CD4-positive, alpha-beta T cell treated with Interleukin-4 for 4 hours (primary cell): ENCODE data around the gene RNF169.

ENCODE experiments used
- DNase-seq: peaks from one replicate; pipeline ENCODE4 v3.0.0-alpha.2; 2020

The RNF169 gene

DNA sequence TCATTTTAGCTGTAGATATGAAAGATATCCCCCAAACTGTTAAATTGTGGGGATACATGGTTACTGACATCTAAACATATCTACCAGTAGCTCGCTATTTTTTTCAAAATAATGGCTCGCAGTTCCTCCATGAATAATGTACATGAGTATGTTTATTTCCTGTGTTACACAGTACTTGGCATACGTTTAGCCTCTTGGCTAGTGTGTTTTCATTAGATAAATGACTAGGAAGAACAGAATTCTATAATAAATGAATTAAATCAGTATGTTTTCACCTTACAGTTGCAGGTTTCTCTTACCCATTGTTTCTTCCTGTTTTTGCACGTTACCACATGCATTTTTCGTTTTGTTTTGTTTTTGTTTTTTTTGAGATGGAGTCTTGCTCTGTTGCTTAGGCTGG is 21.8 kb downstream of the RNF169 start:
- DNase-seq = no peak

DNA sequence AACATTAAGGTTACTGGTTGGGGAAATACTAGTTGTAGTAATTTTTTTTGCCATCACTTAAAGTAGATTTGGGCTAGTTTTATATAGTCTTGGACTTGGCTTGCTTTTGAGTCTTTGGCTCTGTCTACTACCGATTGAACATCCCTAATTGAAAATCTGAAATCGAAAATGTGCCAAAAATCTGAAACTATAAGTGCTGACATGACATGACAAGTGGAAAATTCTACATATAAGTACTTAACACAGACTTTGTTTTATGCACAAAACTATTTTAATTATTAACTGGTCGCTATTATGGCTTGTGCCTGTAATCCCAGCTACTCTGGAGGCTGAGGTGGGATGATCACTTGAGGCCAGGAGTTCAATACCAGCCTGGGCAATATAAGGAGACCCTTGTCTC is 22.5 kb downstream of the RNF169 start:
- no peak for DNase-seq

DNA sequence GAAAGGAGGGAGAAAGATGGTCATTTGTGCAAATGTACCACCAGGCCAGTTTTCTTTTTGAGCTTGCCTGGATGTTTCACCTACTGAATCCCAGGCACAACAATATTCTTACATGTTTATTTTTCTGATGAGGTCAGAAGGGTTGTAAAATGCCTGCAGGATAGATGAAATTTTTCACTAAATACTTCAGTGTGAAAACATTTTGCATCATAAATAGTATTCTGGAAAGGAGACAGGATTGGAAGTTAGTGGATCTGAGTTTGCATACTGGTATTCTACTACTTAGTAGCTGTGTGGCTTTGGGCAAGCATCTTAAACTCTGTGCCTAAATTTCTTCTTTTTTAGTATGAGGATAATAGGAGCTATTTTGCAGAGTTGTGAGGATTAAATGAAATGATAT is 24.8 kb downstream of the RNF169 start:
- no peak for DNase-seq

DNA sequence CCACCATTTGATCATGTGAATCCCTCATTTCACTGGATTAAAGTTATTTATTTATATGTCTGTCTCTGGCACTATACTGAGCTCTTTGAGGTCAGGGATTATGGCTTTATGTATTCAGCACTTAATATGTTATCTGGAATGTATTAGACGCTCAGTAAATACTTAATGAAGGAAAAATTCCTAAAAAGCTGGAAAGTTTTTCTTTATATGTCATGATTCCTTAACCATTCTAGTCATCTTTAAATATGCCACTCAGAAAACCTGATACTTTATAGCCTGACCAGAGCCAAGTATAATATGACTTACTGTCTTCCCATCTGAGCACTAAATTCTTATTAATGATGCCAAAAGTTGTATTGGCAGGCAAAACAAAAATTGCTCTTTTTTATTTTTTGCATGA is 27.1 kb downstream of the RNF169 start:
- no peak for DNase-seq

DNA sequence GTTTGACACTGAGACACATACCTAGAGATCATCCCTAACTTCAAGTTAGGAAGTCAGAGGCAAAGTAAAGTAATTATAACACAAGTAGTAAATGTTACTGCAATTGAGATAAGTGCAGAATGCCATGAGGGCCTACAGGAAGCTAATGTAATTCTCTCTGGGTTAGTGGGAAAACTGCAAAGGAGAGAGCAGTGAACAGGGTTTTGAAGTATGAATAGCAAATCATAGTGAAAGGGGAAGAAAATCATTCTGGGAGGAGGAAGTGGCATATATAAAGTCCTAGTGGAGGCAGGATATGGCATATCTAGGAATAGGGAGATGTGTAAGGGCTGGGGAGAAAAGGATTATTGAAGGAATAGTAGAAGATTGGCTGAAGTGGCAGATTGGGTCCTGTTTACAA is 27.9 kb downstream of the RNF169 start:
- DNase-seq = no peak

DNA sequence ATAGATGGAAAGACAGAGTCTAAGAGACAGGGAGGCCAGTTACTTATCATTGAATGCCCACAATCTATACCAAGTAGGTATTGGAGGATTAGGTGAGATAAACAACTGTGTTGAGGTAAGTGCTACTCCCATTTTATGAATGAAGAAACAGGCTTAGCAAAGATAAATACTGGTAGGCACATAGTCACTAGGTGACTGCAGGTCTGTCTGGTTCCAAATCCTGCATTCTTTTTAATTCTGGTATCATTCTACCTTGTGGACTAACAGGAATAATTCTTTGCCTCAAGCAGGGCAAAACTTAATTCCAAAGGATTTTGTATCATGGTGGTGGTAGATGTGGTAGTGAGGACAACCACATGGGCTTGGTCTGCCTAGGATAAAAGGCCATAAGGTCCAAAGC is 28.4 kb downstream of the RNF169 start:
- no peak for DNase-seq

DNA sequence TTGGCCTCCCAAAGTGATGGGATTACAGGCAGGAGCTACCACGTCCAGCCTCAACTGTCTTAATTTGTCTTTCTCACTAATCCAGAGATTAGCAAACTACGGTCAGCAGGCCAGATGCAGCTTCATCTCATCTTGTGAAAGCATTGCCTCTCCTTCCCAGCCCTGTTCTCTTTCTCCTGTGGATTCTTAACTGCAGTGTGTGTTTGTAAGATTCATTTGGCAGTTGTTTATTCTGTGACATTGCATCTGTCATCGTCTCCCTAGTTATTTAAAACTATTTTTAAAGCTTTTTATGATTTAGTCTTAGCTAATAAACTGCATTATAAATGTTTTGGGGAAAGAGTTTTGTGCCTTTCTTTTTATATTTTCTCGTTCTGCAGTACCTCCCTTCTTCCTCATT is 29.2 kb downstream of the RNF169 start:
- no peak for DNase-seq

DNA sequence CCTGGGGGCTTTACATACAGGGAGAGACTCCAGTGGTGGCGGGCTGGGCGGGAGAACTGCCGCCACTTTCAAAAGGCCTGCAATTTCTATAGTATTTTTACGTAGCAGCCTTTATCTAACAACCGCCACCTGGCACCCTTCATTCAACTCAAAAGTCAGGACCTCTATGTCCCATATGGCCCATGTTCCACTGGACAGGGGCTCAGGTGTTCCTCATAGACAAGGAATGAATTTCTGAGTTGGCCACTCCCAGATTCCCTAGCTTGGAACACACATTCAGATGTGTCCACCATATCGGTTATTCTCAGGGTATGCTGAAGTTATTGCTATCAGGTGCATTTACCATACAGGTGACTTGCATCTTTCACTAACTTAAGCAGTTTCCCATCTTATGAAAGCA is 29.9 kb downstream of the RNF169 start:
- DNase-seq = no peak

DNA sequence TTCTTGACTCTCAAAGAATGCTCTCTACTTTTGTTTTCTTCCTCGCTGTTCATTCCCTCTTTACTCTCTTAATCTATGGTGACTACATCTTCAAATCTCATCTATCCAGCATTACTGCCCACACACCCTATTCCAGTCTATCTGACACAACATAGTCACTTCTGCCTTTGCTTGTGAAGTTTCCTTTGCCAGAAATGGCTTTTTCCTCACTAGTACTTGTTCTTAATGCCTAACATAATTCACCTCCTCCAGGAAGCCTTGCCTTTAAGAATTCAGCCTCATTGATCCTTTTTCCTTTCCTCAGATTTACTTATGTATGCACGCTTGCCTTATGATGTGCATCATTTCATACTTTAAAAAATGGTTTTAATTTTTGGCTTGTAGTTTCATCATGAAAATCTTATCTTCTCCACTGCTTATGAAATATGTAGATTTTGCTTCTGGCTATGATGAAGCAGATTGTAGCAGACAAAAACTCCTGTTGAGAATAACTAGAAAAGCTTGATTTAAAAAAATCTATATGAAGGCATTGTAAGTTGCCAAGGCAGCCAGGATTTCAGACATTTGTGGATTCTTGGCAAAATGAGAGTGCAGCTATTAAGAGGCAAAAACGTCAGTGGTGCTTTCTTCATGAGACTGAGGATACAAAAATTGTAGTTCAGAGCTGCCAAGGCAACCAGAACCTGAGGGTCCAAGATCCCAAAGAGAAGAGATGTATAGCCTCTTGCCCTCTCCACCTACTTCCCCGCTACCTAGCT is 31.8 kb downstream of the RNF169 start:
- no peak for DNase-seq

DNA sequence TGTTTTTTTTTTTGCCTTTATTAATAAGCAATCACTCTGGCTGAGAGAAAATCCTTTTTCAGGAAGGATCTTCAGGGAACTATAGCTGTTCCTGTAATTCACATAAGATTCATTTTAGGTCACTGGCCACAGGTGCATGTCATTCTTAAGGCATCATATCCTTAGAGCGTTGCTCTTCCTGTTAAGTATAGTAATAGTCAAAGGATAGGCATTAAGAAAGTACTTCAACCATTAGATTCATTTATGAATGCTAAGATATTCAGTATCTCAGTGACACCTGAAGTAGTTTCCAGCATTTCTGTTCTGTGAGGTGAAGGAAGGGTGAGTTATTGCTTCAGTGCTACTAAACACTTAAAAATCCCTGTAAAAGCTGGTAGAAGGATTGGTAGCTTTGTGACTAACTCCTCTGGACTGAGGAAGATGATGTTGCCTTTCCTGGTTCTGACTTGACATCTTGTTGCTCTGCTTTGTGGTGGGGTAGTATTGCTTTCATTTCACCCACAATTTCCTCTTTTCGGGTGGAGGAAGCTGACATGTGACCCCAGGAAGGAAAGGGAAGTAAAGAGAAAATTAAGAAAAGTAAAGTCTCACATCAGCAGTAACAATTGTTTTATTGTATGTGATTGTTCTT is 34.7 kb downstream of the RNF169 start:
- peak; percentile 58 for DNase-seq

DNA sequence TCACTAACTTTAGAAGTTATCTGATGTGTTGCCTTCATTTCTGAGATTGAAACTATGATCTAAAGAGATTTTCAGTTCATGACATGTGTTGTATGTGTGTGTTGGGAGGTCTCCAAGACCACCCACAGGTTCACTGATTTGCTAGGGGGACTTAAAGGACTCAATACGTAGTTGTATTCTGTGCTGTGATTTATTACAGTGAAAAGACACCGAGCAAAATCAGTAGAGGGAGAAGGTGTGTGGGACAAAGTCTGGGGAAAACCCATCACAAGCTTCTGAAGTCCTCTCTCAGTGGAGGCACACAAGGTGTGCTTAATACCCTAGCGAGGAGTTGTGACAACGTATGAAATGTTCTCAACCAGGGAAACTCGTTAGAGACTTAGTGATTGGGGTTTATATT is 35.6 kb downstream of the RNF169 start:
- peak; percentile 5 for DNase-seq

DNA sequence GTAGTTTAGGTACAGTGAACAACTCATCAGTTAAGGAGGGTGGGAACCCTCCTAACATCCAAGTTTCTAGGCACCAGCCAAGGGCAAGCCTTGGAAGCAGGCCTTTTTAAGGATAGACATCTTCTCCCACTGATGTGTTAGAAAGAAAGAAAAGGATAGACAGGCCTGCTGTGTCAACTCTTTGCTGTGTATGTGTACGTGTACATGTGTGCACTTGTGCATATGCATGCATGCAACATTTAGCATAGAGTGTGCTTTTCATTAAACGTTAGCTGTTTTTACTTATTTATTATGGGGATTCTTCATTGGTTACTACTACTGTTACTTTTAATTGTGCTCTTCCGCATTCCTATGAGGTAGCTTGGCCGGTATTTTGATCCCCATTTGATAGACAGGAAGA is 36.1 kb downstream of the RNF169 start:
- no peak for DNase-seq

DNA sequence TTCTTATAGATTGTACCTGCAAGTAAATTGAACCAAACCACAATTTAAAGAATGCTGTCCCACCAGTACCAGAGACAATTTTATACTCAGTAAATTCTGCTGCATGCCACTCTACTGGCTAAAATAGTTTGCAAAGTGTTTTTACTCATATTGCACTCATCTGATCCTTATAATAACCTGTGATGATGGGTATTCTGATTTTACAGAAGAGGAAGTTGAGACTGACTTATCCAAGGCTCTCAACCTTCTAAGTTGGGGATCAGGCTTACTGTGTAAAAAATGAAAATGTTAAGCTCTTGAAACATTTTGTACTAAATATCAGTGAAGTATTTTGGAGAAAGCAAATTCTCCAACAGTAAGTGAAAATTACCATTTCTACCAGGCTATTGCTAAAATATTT is 37.9 kb downstream of the RNF169 start:
- no peak for DNase-seq

DNA sequence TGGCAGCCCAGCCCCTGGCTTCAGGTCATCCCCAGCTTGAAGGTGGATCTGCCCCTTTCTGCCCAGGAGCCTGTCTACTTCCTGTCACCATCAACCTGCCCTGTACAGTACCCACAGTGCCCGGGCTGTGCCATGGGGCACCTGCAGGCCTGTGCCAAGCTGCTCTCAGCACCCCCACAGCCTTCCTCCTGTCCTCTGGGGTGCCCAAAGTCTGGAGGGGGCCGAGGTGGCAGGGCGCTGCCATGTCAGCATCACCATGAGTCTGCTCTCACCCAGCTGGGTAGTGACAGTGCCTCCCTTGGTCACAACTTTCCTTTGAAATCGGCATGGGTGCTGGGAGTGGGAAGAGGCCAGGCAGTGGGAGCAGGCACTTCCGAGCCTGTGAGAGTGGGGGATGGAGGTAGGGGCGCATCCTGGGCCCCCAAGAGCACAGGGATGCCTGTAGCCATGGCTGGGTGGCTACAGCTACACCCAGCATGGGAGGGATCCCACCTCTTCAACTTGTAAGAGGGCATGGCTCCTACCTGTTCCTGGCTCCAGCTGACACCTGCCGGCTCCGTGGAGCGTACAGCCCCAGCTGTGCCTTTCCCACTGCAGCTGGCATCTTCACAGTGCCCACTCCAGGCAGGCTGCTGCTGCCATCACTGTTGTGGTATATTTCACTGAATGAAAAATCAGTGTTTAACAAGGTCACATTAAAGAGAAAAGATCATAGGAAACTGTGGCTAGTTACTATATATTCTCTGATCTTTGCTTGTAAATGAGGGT is 42.9 kb downstream of the RNF169 start:
- DNase-seq = no peak

DNA sequence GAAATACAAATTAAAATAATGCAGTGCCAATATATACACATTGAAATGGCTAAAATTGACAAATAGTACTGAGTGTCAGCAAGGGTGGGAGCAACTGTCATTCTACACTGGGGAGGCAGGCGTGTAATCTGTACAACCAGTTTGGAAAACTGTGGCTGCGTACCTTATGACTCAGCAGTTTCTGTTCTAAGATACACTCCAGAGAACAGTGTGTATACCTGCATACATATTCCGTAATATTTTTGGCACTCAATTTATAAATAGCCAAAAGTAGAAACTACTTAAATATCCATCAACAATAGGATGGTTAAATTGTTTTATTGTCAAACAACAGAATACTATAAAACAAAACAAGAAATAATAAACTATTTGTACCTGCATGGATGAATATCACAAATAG is 57.6 kb downstream of the RNF169 start:
- DNase-seq = no peak

DNA sequence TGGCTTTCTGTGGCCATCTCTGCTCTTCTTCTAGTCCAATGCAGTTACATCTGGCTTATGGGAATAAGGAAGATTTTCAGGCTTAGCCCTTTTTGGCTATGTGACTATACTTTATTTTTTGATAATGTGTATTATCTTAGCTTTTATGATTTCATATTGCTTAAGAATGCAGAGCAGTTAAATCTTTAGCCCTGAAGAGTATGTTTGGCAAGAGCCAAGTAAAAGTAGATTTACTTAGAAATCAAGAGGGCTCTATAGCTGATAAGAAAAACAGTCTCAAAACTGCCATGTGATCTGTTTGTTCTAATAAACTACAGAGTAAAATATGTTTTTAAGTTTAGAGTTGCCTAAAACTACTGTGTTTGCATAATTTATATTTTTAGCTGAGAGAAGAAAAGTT is 61.2 kb downstream of the RNF169 start:
- no peak for DNase-seq

DNA sequence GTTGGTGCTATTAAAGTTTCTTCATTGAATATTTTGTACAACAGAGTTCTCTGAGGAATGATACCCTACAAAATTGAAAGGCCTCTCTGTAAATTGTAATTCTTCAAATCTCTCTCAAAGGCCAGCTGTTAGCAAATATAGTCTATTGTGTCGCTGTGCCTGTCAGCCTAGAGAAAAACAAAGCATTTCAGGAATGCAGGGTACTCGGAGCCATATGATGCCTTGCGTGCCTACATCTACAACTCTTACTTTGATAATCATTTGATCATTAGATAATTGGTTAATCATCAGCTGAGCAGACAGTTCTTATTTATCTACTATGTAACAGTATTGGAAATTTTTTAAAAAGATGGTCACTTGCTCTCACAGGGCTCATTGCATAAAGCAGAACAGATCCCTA is 67.3 kb downstream of the RNF169 start:
- no peak for DNase-seq

DNA sequence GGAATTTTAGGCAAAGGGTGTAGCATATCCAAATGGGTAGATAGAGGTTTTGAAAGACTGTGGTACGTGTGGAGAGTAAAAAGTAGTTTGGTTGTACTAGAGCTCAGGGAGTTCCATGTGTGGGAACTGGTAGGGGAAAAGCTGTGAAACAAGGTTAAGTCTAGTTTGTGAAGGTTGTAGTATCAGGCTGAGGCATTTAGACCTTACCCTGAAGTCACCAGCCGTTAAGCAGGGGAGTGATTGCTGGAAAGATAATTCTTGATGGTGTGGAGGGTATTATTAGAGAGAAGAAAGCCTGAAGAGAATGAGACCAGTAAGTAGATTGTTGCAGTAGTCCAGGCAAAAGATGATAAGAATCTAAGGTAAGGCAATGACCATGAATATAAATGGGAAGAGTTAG is 68.0 kb downstream of the RNF169 start:
- no peak for DNase-seq

DNA sequence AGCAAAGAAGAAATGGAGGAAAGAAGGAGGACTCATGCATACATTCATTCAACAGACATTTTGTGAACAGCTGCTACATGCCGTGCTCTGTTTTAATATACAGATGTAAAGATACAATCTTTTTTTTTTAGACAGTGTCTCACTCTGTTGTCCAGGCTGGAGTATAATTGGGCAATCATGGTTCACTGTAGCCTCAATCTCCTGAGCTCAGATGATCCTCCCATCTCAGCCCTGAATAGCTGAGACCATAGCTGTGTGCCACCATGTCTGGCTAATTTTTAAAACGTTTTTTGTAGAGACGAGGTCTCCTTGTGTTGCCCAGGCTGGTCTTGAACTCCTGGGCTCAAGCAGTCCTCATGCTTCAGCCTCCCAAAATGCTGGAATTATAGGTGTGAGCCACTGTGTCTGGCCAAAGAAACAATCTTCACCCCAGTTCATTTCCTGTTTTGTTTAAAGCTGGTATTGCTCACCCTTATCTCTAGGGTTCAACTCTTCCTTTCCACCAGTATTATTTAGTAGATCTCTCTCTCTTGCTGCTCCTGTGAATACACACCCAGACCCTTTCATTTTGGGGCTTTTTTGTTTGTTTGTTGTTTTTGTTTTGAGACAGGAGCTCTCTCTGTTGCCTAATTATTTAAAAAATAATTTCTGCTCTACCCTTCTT is 69.8 kb downstream of the RNF169 start:
- DNase-seq = no peak

DNA sequence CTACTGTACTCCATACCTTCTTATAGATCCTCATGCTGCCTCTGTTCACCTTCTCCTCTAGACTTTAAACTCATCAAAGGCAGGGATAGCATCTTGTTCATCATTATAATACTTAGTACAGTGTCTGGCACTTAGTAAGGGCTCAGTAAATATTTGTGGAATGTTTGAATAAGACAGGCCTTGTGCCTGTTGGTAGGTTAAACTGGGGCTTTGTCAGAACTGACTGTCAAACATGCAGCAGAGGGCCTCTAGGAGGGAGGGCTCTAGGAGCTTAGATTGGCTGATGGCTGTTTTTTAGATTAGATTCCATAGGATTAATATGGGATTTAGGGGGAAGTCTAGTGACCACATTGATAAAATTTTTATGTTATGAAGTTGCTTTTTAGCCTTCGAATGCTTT is 70.8 kb downstream of the RNF169 start:
- DNase-seq = no peak

DNA sequence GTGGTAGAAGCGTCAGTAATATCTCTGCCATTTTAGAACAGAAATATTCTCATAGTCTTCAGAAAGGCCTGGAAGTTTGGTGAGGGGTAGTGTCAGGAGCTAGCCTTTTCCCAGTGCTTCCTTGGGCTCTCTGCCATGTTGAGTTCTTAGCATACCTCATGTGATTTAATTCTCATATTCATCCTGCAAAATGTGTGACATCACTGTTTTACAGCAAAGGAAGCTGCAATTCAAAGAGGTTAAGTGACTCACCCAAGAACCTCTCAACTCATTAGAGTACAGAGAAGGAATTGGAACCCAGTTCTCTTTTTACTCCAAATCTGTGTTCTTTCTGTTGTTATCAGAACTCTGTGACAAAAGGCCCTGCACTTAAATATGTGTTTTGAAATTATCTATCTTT is 72.1 kb downstream of the RNF169 start:
- no peak for DNase-seq

DNA sequence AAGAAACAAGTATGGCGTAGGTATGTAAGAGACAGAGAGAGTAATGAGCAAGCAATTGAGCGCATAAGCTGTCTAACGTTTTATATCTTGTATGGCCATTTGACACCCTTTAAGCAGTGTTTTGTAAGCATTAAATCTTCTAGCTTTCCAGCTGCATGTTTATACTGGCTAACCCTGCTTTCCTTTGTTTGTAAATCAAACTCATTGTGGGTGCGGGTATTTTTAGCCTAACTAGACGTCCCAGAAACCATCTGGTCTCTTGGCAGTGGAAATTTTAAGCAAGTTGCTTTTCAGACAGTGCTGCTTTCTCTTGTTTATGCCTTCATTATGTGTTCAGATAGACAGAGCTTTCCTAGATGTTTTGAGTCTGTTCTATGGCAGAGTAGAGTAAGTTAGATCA is 73.5 kb downstream of the RNF169 start:
- no peak for DNase-seq

DNA sequence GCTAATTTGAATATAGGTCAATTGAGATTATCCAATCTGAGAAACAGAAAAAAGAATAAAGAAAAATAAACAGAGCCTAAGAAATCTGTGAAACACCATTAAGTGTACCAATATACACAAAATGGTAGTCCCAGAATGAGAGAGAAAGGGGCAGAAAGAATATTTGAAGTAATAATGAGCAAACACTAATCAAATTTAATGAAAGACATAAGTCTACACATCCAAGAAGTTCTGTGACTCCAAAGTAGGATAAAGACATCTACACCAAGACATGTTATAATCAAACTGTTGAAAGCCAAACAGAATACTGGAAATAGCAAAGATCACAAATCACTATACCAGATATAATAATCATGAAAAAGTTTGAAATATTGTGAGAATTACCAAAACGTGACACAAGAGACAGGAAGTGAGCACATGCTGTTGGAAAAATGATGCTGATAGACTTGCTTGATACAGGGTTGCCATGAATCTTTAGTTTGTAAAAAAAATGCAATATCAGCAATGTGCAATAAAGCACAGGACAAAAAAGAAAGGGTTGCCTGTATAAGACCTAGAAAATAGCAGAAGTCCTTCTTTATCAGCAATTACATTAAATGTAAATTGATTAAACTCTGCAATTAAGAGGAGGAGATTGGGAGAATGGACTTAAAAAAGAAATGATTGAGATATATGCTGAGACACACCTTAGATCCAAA is 75.8 kb downstream of the RNF169 start:
- no peak for DNase-seq
